ENCODE measurements around the gene PLEK2. TPM values are rescaled to one million over a fixed set of nuclear protein-coding genes. Genes with fewer than 3 reads are reported as not detected.
"Not testable (repeated sequence)": the region's sequence is repeated elsewhere in the genome, so short reads cannot be mapped to it uniquely, and the experiment has no call there.

Gene PLEK2
- total RNA-seq, 1 donor from 2014 or later, result not detected

DNA sequence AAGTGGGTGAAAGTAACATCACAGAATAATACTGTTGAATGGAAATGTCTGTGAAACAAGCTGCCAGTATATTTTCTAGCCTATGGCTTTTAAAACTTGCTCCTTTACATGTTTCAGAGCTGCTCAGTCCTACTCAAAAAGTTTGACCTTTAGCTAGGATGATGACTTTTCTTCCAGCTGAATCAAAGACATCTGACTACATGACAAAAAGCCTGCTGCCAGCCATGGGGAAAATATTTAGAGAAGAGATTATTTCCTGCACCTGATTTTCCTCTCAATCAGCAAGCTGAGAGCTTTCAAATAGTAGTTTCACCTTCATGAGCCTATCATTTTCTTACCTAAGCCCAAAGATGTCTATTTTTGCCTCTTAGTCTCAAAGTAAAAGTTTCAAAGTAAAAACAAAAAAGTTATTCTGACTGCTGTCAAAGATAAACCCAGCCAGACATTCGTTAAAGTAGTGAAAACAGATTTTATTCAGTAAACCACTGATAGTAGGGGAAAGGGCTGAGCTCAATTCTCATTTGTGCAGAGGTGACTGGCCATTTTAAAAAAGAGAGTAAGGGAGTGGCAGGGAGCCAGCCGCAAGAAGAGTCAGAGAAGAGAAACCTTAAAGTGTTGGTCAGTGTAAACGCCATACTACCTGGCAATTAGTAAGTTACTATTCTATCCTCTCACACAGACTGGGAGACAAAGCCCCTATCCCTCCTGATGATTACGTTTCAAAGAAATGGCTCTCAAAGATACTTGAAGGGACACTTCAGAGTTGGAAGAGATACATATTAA lies 54.6 kb downstream of the PLEK2 start:
- H3K9me3 Mint-ChIP-seq (ENCODE audit: low read depth), result no peaks in the 10 kb centered on the region
- DNase-seq (ENCODE audit: low spot score), result no peak
- TF ChIP-seq, protein P1, sequence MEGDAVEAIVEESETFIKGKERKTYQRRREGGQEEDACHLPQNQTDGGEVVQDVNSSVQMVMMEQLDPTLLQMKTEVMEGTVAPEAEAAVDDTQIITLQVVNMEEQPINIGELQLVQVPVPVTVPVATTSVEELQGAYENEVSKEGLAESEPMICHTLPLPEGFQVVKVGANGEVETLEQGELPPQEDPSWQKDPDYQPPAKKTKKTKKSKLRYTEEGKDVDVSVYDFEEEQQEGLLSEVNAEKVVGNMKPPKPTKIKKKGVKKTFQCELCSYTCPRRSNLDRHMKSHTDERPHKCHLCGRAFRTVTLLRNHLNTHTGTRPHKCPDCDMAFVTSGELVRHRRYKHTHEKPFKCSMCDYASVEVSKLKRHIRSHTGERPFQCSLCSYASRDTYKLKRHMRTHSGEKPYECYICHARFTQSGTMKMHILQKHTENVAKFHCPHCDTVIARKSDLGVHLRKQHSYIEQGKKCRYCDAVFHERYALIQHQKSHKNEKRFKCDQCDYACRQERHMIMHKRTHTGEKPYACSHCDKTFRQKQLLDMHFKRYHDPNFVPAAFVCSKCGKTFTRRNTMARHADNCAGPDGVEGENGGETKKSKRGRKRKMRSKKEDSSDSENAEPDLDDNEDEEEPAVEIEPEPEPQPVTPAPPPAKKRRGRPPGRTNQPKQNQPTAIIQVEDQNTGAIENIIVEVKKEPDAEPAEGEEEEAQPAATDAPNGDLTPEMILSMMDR (IDR thresholded peaks at IDR 0.05), result no peak
- H3K4me3 Mint-ChIP-seq (ENCODE audit: unreplicated experiment), result peak overlapping the region; percentile 97
- H3K27ac Mint-ChIP-seq (ENCODE audit: unreplicated experiment), result peak overlapping the region; percentile 15
- peaks cover 57% of the 10 kb centered on the region for H3K4me1 Mint-ChIP-seq (ENCODE audit: low read depth)
- H3K36me3 Mint-ChIP-seq (ENCODE audit: low read depth), result peaks cover 1% of the 10 kb centered on the region
- H3K27me3 Mint-ChIP-seq (ENCODE audit: low read depth), result no peaks in the 10 kb centered on the region

GRCh38 chr14:67352055-67352454 lies 59.9 kb downstream of the PLEK2 start:
- no peaks in the 10 kb centered on the region for H3K27me3 Mint-ChIP-seq (ENCODE audit: low read depth)
- H3K27ac Mint-ChIP-seq (ENCODE audit: unreplicated experiment), result no peak overlapping the region
- DNase-seq (ENCODE audit: low spot score), result no peak
- no peaks in the 10 kb centered on the region for H3K9me3 Mint-ChIP-seq (ENCODE audit: low read depth)
- TF ChIP-seq, protein P1 (IDR thresholded peaks at IDR 0.05), result no peak
- peaks cover 15% of the 10 kb centered on the region for H3K4me1 Mint-ChIP-seq (ENCODE audit: low read depth)
- H3K36me3 Mint-ChIP-seq (ENCODE audit: low read depth), result peaks cover 20% of the 10 kb centered on the region
- H3K4me3 Mint-ChIP-seq (ENCODE audit: unreplicated experiment), result no peak overlapping the region

DNA sequence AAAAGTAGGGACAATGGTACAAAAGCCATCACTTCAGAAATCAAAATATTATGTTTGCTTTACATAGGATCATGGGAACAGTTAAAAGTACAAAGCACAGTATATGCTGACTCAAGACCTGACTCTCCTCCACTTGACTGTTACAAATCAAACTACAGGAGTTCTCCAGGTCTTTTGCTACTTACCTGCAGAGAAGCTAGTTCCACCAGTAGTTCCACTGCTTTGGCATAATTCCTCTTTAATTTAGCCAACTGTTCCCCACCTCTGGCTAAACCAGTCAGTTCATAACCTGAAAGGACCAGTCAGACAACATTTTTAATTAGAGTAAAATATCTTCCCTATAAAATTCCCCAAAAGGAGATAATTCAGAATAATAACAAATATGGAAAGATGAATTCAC lies 66.4 kb downstream of the PLEK2 start:
- Mint-ChIP-seq H3K36me3 (ENCODE audit: low read depth) (peaks cover 33% of the 10 kb centered on the region), H3K4me1 (ENCODE audit: low read depth) (peaks cover 7% of the 10 kb centered on the region), H3K27me3 (ENCODE audit: low read depth) (no peaks in the 10 kb centered on the region), H3K27ac (ENCODE audit: unreplicated experiment) (no peak overlapping the region), H3K4me3 (ENCODE audit: unreplicated experiment) (no peak overlapping the region), H3K9me3 (ENCODE audit: low read depth) (no peaks in the 10 kb centered on the region)
- no peak for DNase-seq (ENCODE audit: low spot score)
- TF ChIP-seq, protein P1 (IDR thresholded peaks at IDR 0.05), result no peak

DNA sequence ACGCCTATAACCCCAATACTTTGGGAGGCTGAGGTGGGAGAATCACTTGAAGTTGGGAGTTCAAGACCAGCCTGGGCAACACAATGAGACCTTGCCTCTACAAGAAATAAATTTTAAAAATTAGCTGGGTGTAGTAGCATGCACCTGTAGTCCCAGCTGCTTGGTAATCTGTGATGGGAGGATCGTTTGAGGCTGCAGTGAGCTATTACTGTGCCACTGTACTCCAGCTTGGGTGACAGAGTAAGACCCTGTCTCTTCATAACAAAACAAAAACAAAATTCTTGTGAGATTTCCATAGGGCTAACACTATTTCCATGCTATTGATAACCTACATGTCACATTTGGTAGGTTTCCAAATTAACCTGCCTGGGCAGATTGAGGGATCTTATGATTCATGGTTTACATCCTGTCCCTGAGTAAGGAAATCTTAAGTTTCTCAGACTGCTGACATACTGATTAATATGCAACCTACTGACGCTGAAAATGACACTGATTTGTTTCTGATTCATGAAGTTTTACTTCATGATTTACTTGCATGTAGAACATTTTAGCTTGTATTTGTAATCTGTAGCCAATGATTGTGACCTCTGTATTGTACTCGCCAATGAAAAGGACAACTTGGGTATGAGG lies 68.2 kb downstream of the PLEK2 start:
- peaks cover 33% of the 10 kb centered on the region for H3K36me3 Mint-ChIP-seq (ENCODE audit: low read depth)
- no peak for DNase-seq (ENCODE audit: low spot score)
- peaks cover 7% of the 10 kb centered on the region for H3K4me1 Mint-ChIP-seq (ENCODE audit: low read depth)
- peak overlapping the region; percentile 42 for H3K27ac Mint-ChIP-seq (ENCODE audit: unreplicated experiment)
- H3K27me3 Mint-ChIP-seq (ENCODE audit: low read depth), result no peaks in the 10 kb centered on the region
- H3K4me3 Mint-ChIP-seq (ENCODE audit: unreplicated experiment), result no peak overlapping the region
- TF ChIP-seq, protein P1 (IDR thresholded peaks at IDR 0.05), result no peak
- H3K9me3 Mint-ChIP-seq (ENCODE audit: low read depth), result no peaks in the 10 kb centered on the region

DNA sequence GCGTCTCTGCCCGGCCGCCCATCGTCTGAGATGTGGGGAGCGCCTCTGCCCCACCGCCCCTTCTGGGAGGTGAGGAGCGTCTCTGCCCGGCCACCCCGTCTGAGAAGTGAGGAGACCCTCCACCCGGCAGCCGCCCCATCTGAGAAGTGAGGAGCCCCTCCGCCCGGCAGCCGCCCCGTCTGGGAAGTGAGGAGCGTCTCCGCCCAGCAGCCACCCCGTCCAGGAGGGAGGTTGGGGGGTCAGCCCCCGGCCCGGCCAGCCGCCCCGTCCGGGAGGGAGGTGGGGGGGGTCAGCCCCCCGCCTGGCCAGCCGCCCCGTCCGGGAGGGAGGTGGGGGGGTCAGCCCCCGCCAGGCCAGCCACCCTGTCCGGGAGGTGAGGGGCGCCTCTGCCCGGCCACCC lies 70.7 kb downstream of the PLEK2 start:
- H3K4me1 Mint-ChIP-seq (ENCODE audit: low read depth); H3K27me3 Mint-ChIP-seq (ENCODE audit: low read depth); H3K27ac Mint-ChIP-seq (ENCODE audit: unreplicated experiment); DNase-seq (ENCODE audit: low spot score); H3K4me3 Mint-ChIP-seq (ENCODE audit: unreplicated experiment); H3K9me3 Mint-ChIP-seq (ENCODE audit: low read depth): not testable (repeated sequence)
- peaks cover 33% of the 10 kb centered on the region for H3K36me3 Mint-ChIP-seq (ENCODE audit: low read depth)

Small RNA genes lying within 50 kb of the gene (microRNA-seq; reads per million reads assigned to microRNA genes)
- gene MIR5694 (ENCODE audit: borderline number of aligned reads), result not detected

Other genes starting within 250 kb of the PLEK2 start
- gene GARIN2, start 222.7 kb downstream of the PLEK2 start, total RNA-seq, result not detected in 3 replicates
- 12.5 to 14.5 TPM (median 14.3 TPM) in 3 replicates for gene PALS1, start 170.7 kb downstream of the PLEK2 start, total RNA-seq
- gene ATP6V1D, start 52.4 kb downstream of the PLEK2 start, total RNA-seq, result 72.6 to 77.8 TPM (median 74.9 TPM) in 3 replicates
- gene EIF2S1, start 51.8 kb downstream of the PLEK2 start, total RNA-seq, result 88.3 to 91.5 TPM (median 90.5 TPM) in 3 replicates
- gene TMEM229B, start 76.6 kb upstream of the PLEK2 start, total RNA-seq, result 1.3 to 2.9 TPM (median 1.7 TPM) in 3 replicates
- gene PLEKHH1, start 121.1 kb upstream of the PLEK2 start, total RNA-seq, result 0.65 to 2.8 TPM (median 1.1 TPM) in 3 replicates
- 16.3 to 19.0 TPM (median 16.9 TPM) in 3 replicates for gene PIGH, start 188.1 kb upstream of the PLEK2 start, total RNA-seq
- gene ARG2, start 207.8 kb upstream of the PLEK2 start, total RNA-seq, result 2.8 to 11.1 TPM (median 10.9 TPM) in 3 replicates